Panc1 (cell line): ENCODE results near the gene CABCOCO1.

Experiments used
- POLR2AphosphoS5 ChIP-seq: IDR thresholded peaks from 2 replicates; pipeline ENCODE4 v1.6.1; 2012; ENCODE audit warnings: mild to moderate bottlenecking, low read depth, low read length, moderate library complexity
- SIN3A ChIP-seq: IDR thresholded peaks from 2 replicates; pipeline ENCODE4 v1.6.1; 2012; ENCODE audit warnings: low read depth, mild to moderate bottlenecking, low read length, moderate library complexity, borderline replicate concordance; ENCODE audit not compliant: insufficient read depth
- TCF7L2 ChIP-seq: IDR thresholded peaks from 2 replicates; pipeline ENCODE4 v1.6.1; 2011; ENCODE audit warnings: mild to moderate bottlenecking, low read depth, low read length, inconsistent platforms
- TF ChIP-seq, protein P1 (sequence below): fragments of 450-650 bp; IDR thresholded peaks from 2 replicates; pipeline ENCODE4 v1.5.1; 2017; ENCODE audit warnings: mild to moderate bottlenecking
- TF ChIP-seq, protein P2 (sequence below), 2 experiments: IDR thresholded peaks; 2 replicates each; pipeline ENCODE4 v1.6.1; 2011 to 2012; ENCODE audit warnings: low read depth in 2 of 2, control low read depth in 1 of 2, low read length in 1 of 2, mild to moderate bottlenecking in 1 of 2, moderate library complexity in 1 of 2; ENCODE audit not compliant: insufficient read depth in 1 of 2

- TF ChIP-seq, protein P1, sequence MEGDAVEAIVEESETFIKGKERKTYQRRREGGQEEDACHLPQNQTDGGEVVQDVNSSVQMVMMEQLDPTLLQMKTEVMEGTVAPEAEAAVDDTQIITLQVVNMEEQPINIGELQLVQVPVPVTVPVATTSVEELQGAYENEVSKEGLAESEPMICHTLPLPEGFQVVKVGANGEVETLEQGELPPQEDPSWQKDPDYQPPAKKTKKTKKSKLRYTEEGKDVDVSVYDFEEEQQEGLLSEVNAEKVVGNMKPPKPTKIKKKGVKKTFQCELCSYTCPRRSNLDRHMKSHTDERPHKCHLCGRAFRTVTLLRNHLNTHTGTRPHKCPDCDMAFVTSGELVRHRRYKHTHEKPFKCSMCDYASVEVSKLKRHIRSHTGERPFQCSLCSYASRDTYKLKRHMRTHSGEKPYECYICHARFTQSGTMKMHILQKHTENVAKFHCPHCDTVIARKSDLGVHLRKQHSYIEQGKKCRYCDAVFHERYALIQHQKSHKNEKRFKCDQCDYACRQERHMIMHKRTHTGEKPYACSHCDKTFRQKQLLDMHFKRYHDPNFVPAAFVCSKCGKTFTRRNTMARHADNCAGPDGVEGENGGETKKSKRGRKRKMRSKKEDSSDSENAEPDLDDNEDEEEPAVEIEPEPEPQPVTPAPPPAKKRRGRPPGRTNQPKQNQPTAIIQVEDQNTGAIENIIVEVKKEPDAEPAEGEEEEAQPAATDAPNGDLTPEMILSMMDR = no peak
- TF ChIP-seq, protein P2, sequence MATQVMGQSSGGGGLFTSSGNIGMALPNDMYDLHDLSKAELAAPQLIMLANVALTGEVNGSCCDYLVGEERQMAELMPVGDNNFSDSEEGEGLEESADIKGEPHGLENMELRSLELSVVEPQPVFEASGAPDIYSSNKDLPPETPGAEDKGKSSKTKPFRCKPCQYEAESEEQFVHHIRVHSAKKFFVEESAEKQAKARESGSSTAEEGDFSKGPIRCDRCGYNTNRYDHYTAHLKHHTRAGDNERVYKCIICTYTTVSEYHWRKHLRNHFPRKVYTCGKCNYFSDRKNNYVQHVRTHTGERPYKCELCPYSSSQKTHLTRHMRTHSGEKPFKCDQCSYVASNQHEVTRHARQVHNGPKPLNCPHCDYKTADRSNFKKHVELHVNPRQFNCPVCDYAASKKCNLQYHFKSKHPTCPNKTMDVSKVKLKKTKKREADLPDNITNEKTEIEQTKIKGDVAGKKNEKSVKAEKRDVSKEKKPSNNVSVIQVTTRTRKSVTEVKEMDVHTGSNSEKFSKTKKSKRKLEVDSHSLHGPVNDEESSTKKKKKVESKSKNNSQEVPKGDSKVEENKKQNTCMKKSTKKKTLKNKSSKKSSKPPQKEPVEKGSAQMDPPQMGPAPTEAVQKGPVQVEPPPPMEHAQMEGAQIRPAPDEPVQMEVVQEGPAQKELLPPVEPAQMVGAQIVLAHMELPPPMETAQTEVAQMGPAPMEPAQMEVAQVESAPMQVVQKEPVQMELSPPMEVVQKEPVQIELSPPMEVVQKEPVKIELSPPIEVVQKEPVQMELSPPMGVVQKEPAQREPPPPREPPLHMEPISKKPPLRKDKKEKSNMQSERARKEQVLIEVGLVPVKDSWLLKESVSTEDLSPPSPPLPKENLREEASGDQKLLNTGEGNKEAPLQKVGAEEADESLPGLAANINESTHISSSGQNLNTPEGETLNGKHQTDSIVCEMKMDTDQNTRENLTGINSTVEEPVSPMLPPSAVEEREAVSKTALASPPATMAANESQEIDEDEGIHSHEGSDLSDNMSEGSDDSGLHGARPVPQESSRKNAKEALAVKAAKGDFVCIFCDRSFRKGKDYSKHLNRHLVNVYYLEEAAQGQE (IDR thresholded peaks at IDR 0.05; ENCODE audit: insufficient read depth in 1 of 2, low read depth in 2 of 2, low read length in 1 of 2) = no peak
- no peak for TF ChIP-seq SIN3A
- peak; percentile 68 for TF ChIP-seq POLR2AphosphoS5
- peak; percentile 99 for TF ChIP-seq TCF7L2
These were observed 152.8 kb downstream of the CABCOCO1 start for GRCh38 chr10:61815496-61815895.
